ENCODE data around the gene DOCK4. TPM values are rescaled to one million over a fixed set of nuclear protein-coding genes. Genes with fewer than 3 reads are reported as not detected.

Gene DOCK4
- polyA plus RNA-seq, 1 donor from 2014 or later = not detected

- Mint-ChIP-seq H3K4me1 (no peaks in the 10 kb centered on the region), H3K36me3 (peaks cover 5% of the 10 kb centered on the region), H3K27me3 (peaks cover 4% of the 10 kb centered on the region), H3K4me3 (no peak overlapping the region), H3K9me3 (peaks cover 0 to 4% (median 2%) of the 10 kb centered on the region in 3 donors), H3K27ac (no peak overlapping the region)
Observed at GRCh38 chr7:112113913-112114575, 92.2 kb downstream of the DOCK4 start.

- peaks cover 3% of the 10 kb centered on the region for H3K27me3 Mint-ChIP-seq
- H3K36me3 Mint-ChIP-seq = peaks cover 5% of the 10 kb centered on the region
- H3K9me3 Mint-ChIP-seq = peaks cover 0 to 4% (median 2%) of the 10 kb centered on the region in 3 donors
- peak overlapping the region in 1 of 4 donors; percentile 5 for H3K4me3 Mint-ChIP-seq
- H3K4me1 Mint-ChIP-seq = no peaks in the 10 kb centered on the region
- no peak overlapping the region for H3K27ac Mint-ChIP-seq
Observed at GRCh38 chr7:112112822-112113255, 93.4 kb downstream of the DOCK4 start.

- H3K9me3 Mint-ChIP-seq = peaks cover 0 to 4% (median 2%) of the 10 kb centered on the region in 3 donors
- peaks cover 2% of the 10 kb centered on the region for H3K36me3 Mint-ChIP-seq
- H3K4me3 Mint-ChIP-seq = no peak overlapping the region
- H3K27me3 Mint-ChIP-seq = peaks cover 1% of the 10 kb centered on the region
- no peaks in the 10 kb centered on the region for H3K4me1 Mint-ChIP-seq
- H3K27ac Mint-ChIP-seq = no peak overlapping the region
Observed at GRCh38 chr7:112110651-112111050, 95.5 kb downstream of the DOCK4 start.

GRCh38 chr7:112110175-112110574 is 96.0 kb downstream of the DOCK4 start:
- Mint-ChIP-seq H3K27me3 (peaks cover 3% of the 10 kb centered on the region), H3K4me1 (no peaks in the 10 kb centered on the region), H3K9me3 (peaks cover 0 to 4% (median 0%) of the 10 kb centered on the region in 3 donors), H3K36me3 (peaks cover 2% of the 10 kb centered on the region), H3K27ac (no peak overlapping the region), H3K4me3 (no peak overlapping the region)

GRCh38 chr7:112108981-112109380 is 97.2 kb downstream of the DOCK4 start:
- Mint-ChIP-seq H3K36me3 (peaks cover 2% of the 10 kb centered on the region), H3K9me3 (peaks cover 0 to 4% (median 0%) of the 10 kb centered on the region in 3 donors), H3K4me1 (no peaks in the 10 kb centered on the region), H3K27ac (peak overlapping the region in 1 of 3 donors; percentile 4), H3K27me3 (peaks cover 3% of the 10 kb centered on the region), H3K4me3 (peak overlapping the region in 1 of 4 donors; percentile 5)

- peaks cover 0 to 2% (median 0%) of the 10 kb centered on the region in 3 donors for H3K9me3 Mint-ChIP-seq
- H3K27me3 Mint-ChIP-seq = peaks cover 3% of the 10 kb centered on the region
- no peak overlapping the region for H3K27ac Mint-ChIP-seq
- H3K4me3 Mint-ChIP-seq = peak overlapping the region in 1 of 4 donors; percentile 44
- peaks cover 1% of the 10 kb centered on the region for H3K36me3 Mint-ChIP-seq
- H3K4me1 Mint-ChIP-seq = peaks cover 0 to 2% (median 1%) of the 10 kb centered on the region in 3 donors
Observed at GRCh38 chr7:112105584-112106530, 100.3 kb downstream of the DOCK4 start.

- no peak overlapping the region for H3K4me3 Mint-ChIP-seq
- peaks cover 0 to 2% (median 0%) of the 10 kb centered on the region in 3 donors for H3K9me3 Mint-ChIP-seq
- H3K27me3 Mint-ChIP-seq = peaks cover 2% of the 10 kb centered on the region
- H3K27ac Mint-ChIP-seq = peak overlapping the region in 1 of 3 donors; percentile 17
- peaks cover 1% of the 10 kb centered on the region for H3K36me3 Mint-ChIP-seq
- H3K4me1 Mint-ChIP-seq = peaks cover 0 to 2% (median 1%) of the 10 kb centered on the region in 3 donors
Observed at GRCh38 chr7:112104120-112104519, 102.1 kb downstream of the DOCK4 start.

- H3K36me3 Mint-ChIP-seq = peaks cover 1% of the 10 kb centered on the region
- peaks cover 0 to 2% (median 0%) of the 10 kb centered on the region in 3 donors for H3K9me3 Mint-ChIP-seq
- peaks cover 2% of the 10 kb centered on the region for H3K27me3 Mint-ChIP-seq
- H3K4me1 Mint-ChIP-seq = peaks cover 0 to 2% (median 1%) of the 10 kb centered on the region in 3 donors
- H3K27ac Mint-ChIP-seq = no peak overlapping the region
- no peak overlapping the region for H3K4me3 Mint-ChIP-seq
Observed at GRCh38 chr7:112103246-112103645, 103.0 kb downstream of the DOCK4 start.

- peaks cover 1% of the 10 kb centered on the region for H3K36me3 Mint-ChIP-seq
- H3K27me3 Mint-ChIP-seq = peaks cover 2% of the 10 kb centered on the region
- H3K9me3 Mint-ChIP-seq = peaks cover 0 to 2% (median 0%) of the 10 kb centered on the region in 3 donors
- peaks cover 0 to 2% (median 1%) of the 10 kb centered on the region in 3 donors for H3K4me1 Mint-ChIP-seq
- H3K27ac Mint-ChIP-seq = no peak overlapping the region
- no peak overlapping the region for H3K4me3 Mint-ChIP-seq
Observed at GRCh38 chr7:112101201-112101846, 104.9 kb downstream of the DOCK4 start.

GRCh38 chr7:112097524-112097923 is 108.7 kb downstream of the DOCK4 start:
- no peak overlapping the region for H3K4me3 Mint-ChIP-seq
- peaks cover 0 to 1% (median 0%) of the 10 kb centered on the region in 3 donors for H3K4me1 Mint-ChIP-seq
- no peaks in the 10 kb centered on the region for H3K27me3 Mint-ChIP-seq

GRCh38 chr7:112093409-112093808 is 112.8 kb downstream of the DOCK4 start:
- H3K9me3 Mint-ChIP-seq = no peaks in the 10 kb centered on the region
- H3K27ac Mint-ChIP-seq = no peak overlapping the region
- H3K4me1 Mint-ChIP-seq = no peaks in the 10 kb centered on the region
- no peaks in the 10 kb centered on the region for H3K36me3 Mint-ChIP-seq
- no peaks in the 10 kb centered on the region for H3K27me3 Mint-ChIP-seq
- H3K4me3 Mint-ChIP-seq = no peak overlapping the region

More at GRCh38 chr7:112097524-112097923, 108.7 kb downstream of the DOCK4 start:
- peaks cover 1% of the 10 kb centered on the region for H3K36me3 Mint-ChIP-seq
- H3K9me3 Mint-ChIP-seq = peaks cover 0 to 2% (median 0%) of the 10 kb centered on the region in 3 donors
- no peak overlapping the region for H3K27ac Mint-ChIP-seq

- no peak overlapping the region for H3K27ac Mint-ChIP-seq
Observed at GRCh38 chr7:112092709-112093395, 113.3 kb downstream of the DOCK4 start.

GRCh38 chr7:112092306-112092705 is 113.9 kb downstream of the DOCK4 start:
- H3K9me3 Mint-ChIP-seq = no peaks in the 10 kb centered on the region
- no peaks in the 10 kb centered on the region for H3K4me1 Mint-ChIP-seq
- H3K4me3 Mint-ChIP-seq = no peak overlapping the region
- no peak overlapping the region for H3K27ac Mint-ChIP-seq
- H3K36me3 Mint-ChIP-seq = no peaks in the 10 kb centered on the region
- H3K27me3 Mint-ChIP-seq = no peaks in the 10 kb centered on the region

More at GRCh38 chr7:112092709-112093395, 113.3 kb downstream of the DOCK4 start:
- H3K27me3 Mint-ChIP-seq = no peaks in the 10 kb centered on the region
- H3K9me3 Mint-ChIP-seq = no peaks in the 10 kb centered on the region
- H3K4me1 Mint-ChIP-seq = no peaks in the 10 kb centered on the region
- H3K36me3 Mint-ChIP-seq = no peaks in the 10 kb centered on the region
- no peak overlapping the region for H3K4me3 Mint-ChIP-seq

- Mint-ChIP-seq H3K27ac (no peak overlapping the region), H3K9me3 (no peaks in the 10 kb centered on the region), H3K27me3 (no peaks in the 10 kb centered on the region), H3K36me3 (no peaks in the 10 kb centered on the region), H3K4me1 (no peaks in the 10 kb centered on the region), H3K4me3 (peak overlapping the region in 1 of 4 donors; percentile 26)
Observed at GRCh38 chr7:112091768-112092167, 114.4 kb downstream of the DOCK4 start.
